HTERT RPE-1 (cell line): ENCODE results near the gene HHIPL1.

Experiments
- in situ Hi-C: fragments of 300-500 bp; cut with MboI; formaldehyde crosslinking; loops from 4 replicates; pipeline ENCODE4 v1.14.3; 2020; ENCODE audit warnings: low sequenced_read_pairs

The HHIPL1 gene

GRCh38 chr14:99673305-99674063, 28.6 kb downstream of the HHIPL1 start:
- in situ Hi-C loops: no loop called here

DNA sequence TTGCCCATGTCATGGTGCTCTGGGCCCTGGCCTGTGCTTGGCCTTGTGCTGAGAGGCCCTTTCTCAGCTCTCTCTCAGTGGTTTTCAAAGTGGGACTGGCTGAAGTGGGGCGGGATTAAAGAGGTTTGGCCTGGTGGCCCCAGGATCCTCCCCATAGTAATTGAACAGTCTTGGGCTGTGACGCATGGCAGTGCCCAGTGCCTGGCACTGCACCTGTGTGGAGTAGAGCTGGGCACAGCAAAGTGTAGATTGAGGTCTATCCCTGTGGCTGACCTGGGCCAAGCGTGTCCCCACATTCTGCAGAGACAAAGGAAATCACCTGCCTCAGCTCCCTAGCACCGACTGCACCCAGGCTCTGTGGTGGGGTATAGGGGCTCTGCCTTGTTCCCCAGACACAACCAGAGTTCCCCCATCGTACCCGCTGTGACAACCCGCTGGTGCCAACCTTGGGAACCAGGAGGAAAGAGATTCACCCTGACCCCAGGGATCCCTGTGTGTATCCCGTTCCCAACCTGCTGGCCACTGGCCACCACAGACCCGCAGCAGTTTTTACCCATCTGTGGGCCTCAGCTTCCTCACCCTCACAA, 29.2 kb downstream of the HHIPL1 start:
- in situ Hi-C loops: no loop called here

- in situ Hi-C loops: no loop called here
These were observed 29.9 kb downstream of the HHIPL1 start for GRCh38 chr14:99674776-99675381.

GRCh38 chr14:99675382-99675835, 30.5 kb downstream of the HHIPL1 start:
- in situ Hi-C loops: no loop called here

DNA sequence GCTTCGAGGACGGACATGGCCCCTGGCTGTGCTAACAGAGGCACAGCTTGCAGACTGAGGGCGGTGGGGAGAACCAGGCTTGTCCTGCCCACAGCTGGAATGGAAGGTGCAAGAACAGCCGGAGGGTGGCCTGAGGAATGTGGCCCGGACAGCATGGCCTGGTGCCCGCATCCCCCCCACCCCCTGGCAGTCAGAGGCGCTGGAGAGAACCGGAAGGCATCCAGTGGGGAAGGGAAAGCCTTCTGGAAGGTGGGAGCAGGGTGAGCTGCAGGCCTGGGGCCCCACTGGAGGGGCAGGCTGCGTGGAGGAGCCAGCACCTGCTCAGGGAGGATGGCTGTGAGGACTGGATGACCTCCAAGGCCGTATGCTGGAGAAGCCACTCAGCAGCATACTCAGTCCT, 31.0 kb downstream of the HHIPL1 start:
- in situ Hi-C loops: no loop called here

DNA sequence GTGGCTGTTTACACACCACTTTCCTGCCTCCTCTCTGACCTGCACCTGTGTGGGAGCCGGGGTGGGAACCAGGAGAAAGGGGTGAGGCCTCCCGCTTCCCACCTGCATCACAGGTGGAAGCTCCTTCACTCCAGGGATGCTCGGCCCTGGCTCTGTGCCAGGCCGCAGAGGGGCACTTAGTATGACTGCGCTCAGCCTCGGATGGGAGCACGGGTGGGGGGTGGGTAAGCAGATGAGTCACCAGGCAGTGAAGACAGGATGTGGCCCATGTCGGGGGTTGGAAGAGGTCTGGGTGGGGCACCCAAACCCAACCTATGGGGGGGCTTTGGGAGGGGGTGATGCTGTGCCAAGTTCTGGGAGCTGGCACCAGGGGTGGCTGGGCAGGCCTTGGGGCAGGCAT, 31.7 kb downstream of the HHIPL1 start:
- in situ Hi-C loops: no loop called here

GRCh38 chr14:99677231-99678140, 32.6 kb downstream of the HHIPL1 start:
- in situ Hi-C loops: no loop called here

GRCh38 chr14:99678198-99678597, 33.3 kb downstream of the HHIPL1 start:
- in situ Hi-C loops: no loop called here

- in situ Hi-C loops: no loop called here
These were observed 34.2 kb downstream of the HHIPL1 start for GRCh38 chr14:99679111-99679510.

GRCh38 chr14:99679543-99679942, 34.6 kb downstream of the HHIPL1 start:
- in situ Hi-C loops: no loop called here

- in situ Hi-C loops: no loop called here
These were observed 35.1 kb downstream of the HHIPL1 start for GRCh38 chr14:99679996-99680395.

DNA sequence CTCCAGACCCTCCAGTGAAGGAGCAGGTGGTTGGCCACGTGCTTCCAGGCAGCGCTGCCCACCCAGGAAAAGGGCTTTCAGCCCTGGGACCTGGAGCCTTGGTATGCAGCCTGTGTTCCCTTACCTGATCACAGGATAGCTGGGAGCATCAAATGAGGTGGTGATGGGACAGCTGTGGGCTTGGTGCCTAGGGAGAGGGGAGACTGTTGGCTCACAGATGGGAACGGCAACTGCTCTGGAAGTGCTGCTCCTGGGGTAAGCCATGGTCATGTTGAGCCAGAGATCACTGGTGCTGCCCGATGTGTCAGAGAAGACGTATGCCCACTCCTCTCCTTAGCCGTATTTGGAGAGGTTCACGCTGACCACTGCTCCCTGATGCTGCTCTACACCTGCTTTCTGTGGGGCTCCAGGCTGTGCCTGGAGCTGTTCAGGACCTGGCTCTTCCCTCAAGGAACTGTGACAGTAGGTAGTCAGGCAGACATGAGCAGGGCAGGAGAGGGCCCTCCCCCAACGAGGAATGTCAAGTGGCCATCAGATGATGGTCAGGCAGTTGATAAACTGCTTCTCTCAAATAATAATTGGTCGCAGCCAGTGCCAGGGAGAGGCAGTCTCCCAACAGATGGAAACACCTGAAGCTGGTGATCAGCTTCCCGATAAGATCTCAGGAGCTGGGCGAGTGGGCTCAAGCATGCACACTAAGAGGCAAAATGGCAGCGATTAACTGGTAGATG, 36.3 kb downstream of the HHIPL1 start:
- in situ Hi-C loops: no loop called here

GRCh38 chr14:99681832-99682148, 36.9 kb downstream of the HHIPL1 start:
- in situ Hi-C loops: no loop called here

GRCh38 chr14:99682809-99683618, 38.1 kb downstream of the HHIPL1 start:
- in situ Hi-C loops: no loop called here

DNA sequence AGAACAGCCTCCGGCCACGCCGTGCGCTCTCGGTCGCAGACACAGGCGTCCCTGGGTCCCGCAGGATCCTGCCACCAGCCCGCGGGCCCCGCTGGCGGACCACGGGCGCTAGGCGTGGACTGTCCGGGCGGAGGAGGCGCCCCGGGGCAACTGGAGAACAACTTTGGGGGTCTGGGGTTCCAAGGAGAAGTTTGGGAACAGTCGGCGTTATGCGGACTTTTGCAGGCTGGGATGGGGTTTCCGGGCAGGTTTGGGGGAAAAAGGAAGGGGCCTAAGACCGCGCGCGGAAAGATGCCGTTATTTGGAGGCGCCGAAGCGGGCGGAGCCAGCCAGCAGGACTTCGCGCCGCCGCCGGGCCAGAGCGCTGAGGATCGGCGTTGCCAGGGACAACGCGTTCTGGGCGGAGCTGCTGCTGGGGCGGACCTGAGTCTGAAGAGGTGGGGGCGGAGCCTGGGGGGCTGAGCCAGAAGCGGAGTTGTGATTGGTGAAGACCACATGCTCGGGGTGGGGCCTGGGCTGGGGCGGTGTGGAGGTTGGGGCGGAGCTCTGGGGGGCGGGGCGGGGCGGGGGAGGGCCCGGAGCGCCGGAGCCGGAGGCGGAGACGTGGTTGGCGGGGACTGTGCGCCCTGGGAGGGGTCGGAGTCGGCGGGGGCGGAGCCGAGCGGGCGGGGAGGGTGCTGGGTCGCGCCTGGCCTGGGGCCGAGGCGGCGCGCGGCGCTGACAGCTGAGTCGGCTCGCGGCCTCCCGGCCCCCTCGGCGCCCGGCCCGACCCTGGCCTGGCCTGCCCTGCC, 38.9 kb downstream of the HHIPL1 start, which contains the start of gene CYP46A1:
TSS of gene CYP46A1 (plus strand) at position 680 of the 791 bp plus-strand sequence. CDS start 120 bp downstream, outside the sequence.
- in situ Hi-C loops: no loop called here

- in situ Hi-C loops: no loop called here
These were observed 39.5 kb downstream of the HHIPL1 start for GRCh38 chr14:99684410-99684934.

DNA sequence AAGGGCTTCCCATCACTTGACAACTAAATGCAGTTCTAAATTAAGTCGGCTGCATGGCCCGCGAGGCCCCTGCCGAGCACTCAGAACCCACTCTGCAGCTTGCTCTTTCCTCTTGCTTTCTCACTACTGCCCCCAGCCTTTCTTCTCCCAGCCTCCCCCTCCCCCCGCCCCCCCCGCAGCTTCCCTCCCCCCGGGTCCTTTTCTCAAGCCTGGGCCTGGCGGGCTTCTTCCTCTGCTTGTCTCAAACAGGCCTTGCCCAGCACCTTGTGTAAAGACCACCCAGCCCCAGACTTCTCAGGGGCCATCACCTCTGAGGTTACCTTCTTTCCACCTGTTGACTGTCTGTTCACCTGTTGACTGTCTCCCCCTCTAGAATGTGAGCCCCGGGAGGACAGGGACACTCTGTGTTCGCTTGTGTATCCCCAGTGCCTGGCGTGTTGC, 40.2 kb downstream of the HHIPL1 start:
- in situ Hi-C loops: no loop called here

GRCh38 chr14:99685596-99685995, 40.7 kb downstream of the HHIPL1 start:
- in situ Hi-C loops: no loop called here
